HepG2 (cell line): ENCODE measurements around the gene AUH. TPM values are rescaled to one million over a fixed set of nuclear protein-coding genes. Genes with fewer than 3 reads are reported as not detected.

Experiments
- ATF1 ChIP-seq: IDR thresholded peaks from 2 replicates; pipeline ENCODE4 v1.6.1; 2016; ENCODE audit warnings: mild to moderate bottlenecking, control low read depth
- ATF4 ChIP-seq, 2 experiments: fragments of 450-650 bp in 1 of 2; sonication (generic) in 1 of 2; formaldehyde crosslinking; IDR thresholded peaks; 2 replicates each; pipeline versions ENCODE4 v1.5.0 to v1.8.0; 2020 to 2022; ENCODE audit warnings: mild to moderate bottlenecking in 1 of 2, missing genetic modification reagents in 1 of 2
- BHLHE40 ChIP-seq: IDR thresholded peaks from 2 replicates; pipeline ENCODE4 v1.6.1; 2011; ENCODE audit warnings: low read length, improper control_type of control experiment
- FOSL2 ChIP-seq: sonication (generic); formaldehyde crosslinking; IDR thresholded peaks from 2 replicates; pipeline ENCODE4 v1.4.0; 2020; ENCODE audit warnings: missing genetic modification reagents
- MAX ChIP-seq: IDR thresholded peaks from 2 replicates; pipeline ENCODE4 v1.6.1; 2012; ENCODE audit warnings: inconsistent platforms
- MYPOP ChIP-seq: sonication (generic); formaldehyde crosslinking; IDR thresholded peaks from 2 replicates; pipeline ENCODE4 v1.8.1; 2023; ENCODE audit warnings: mild to moderate bottlenecking, moderate library complexity, missing genetic modification reagents
- NFKBIZ ChIP-seq: IDR thresholded peaks from 2 replicates; pipeline ENCODE4 v1.6.1; 2018; ENCODE audit warnings: missing genetic modification reagents, missing compliant biosample characterization
- RARA ChIP-seq: IDR thresholded peaks from 2 replicates; pipeline ENCODE4 v1.6.1; 2016; ENCODE audit warnings: missing genetic modification reagents, missing compliant biosample characterization
- RERE ChIP-seq: IDR thresholded peaks from 2 replicates; pipeline ENCODE4 v1.6.1; 2016; ENCODE audit warnings: low read depth, missing genetic modification reagents, missing compliant biosample characterization
- RFXAP ChIP-seq: sonication (generic); formaldehyde crosslinking; IDR thresholded peaks from 2 replicates; pipeline ENCODE4 v1.4.0; 2020; ENCODE audit warnings: missing genetic modification reagents, borderline replicate concordance
- TFDP2 ChIP-seq: sonication (generic); formaldehyde crosslinking; IDR thresholded peaks from 2 replicates; pipeline ENCODE4 v1.4.0; 2020; ENCODE audit warnings: missing genetic modification reagents
- THRA ChIP-seq: sonication (generic); formaldehyde crosslinking; IDR thresholded peaks from 2 replicates; pipeline ENCODE4 v1.4.0; 2020; ENCODE audit warnings: missing genetic modification reagents, borderline replicate concordance
- ZKSCAN5 ChIP-seq: sonication (generic); formaldehyde crosslinking; IDR thresholded peaks from 2 replicates; pipeline ENCODE4 v1.5.1; 2020; ENCODE audit warnings: mild to moderate bottlenecking, missing genetic modification reagents
- ZKSCAN8 ChIP-seq: IDR thresholded peaks from 2 replicates; pipeline ENCODE4 v1.6.1; 2016; ENCODE audit warnings: borderline replicate concordance, missing genetic modification reagents, missing compliant biosample characterization
- ZNF263 ChIP-seq: sonication (generic); formaldehyde crosslinking; IDR thresholded peaks from 2 replicates; pipeline ENCODE4 v1.4.0; 2020; ENCODE audit warnings: missing genetic modification reagents
- ZXDC ChIP-seq: sonication (generic); formaldehyde crosslinking; IDR thresholded peaks from 2 replicates; pipeline ENCODE4 v1.5.0; 2020; ENCODE audit warnings: mild to moderate bottlenecking, missing genetic modification reagents
- polyA plus RNA-seq, 8 experiments: library from polyadenylated mRNA; depleted of rRNA in 3 of 8; stranded (reverse) in 7 of 8; unstranded in 1 of 8; fragments of >200 nt; fragmentation: Illumina TruSeq in 4 of 8; extraction: Trizol in 4 of 8; gene quantifications; 2 replicates each; pipeline versions ENCODE4 v1.2.1 to v1.2.3, GENCODE V29; 2011 to 2016; ENCODE audit warnings: low read depth in 4 of 8, missing spikeins in 1 of 8, mixed read lengths in 1 of 8; ENCODE audit not compliant: insufficient read depth in 1 of 8
- total RNA-seq, 5 experiments: library from RNA; depleted of rRNA; stranded (reverse); fragments of >200 nt; fragmentation: Illumina TruSeq; extraction: Trizol; gene quantifications; 2 replicates each; pipeline ENCODE4 v1.2.3, GENCODE V29; 2016; ENCODE audit warnings: low read depth in 1 of 5

Gene AUH
- total and polyA plus RNA-seq, 2 of the 13 experiments (the other 11 are each of a cell fraction or from before 2014, with no cell fraction given): 25.8 to 31.9 TPM

- 0 out of 2 replicates have a peak, but pooled peaks have one; percentile 29 for TF ChIP-seq RFXAP (CRISPR knock-in tag)
- peak; percentile 94 for TF ChIP-seq ZKSCAN5 (CRISPR knock-in tag)
- peak; percentile 64; the same call in 1 of the 2 replicates for TF ChIP-seq TFDP2 (CRISPR knock-in tag)
- peak; percentile 35; the same call in 1 of the 2 replicates for TF ChIP-seq MYPOP (CRISPR knock-in tag)
- 0 out of 2 replicates have a peak, but pooled peaks have one; percentile 53 for TF ChIP-seq ZNF263
- TF ChIP-seq RERE (CRISPR knock-in tag): peak; percentile 77
- peak; percentile 93; the same call in 1 of the 2 replicates for TF ChIP-seq ZKSCAN8 (CRISPR knock-in tag)
- peak; percentile 84 for TF ChIP-seq MAX
- TF ChIP-seq BHLHE40: peak; percentile 33; the same call in 1 of the 2 replicates
- TF ChIP-seq RARA (CRISPR knock-in tag): peak; percentile 90
- TF ChIP-seq NFKBIZ (CRISPR knock-in tag): peak; percentile 75; the same call in 1 of the 2 replicates
- peak; percentile 85; the same call in 1 of the 2 replicates for TF ChIP-seq THRA (CRISPR knock-in tag)
- TF ChIP-seq ATF1: 0 out of 2 replicates have a peak, but pooled peaks have one; percentile 41
- no peak for TF ChIP-seq ZXDC (CRISPR knock-in tag)
- peak; percentile 93 for TF ChIP-seq FOSL2 (CRISPR knock-in tag)
- TF ChIP-seq ATF4 (CRISPR knock-in tag; IDR thresholded peaks at IDR 0.05): peak in 1 of 2 experiments; percentile 80; a peak in 2 of 4 replicates
These were observed 33.4 kb upstream of the AUH start (continued) for GRCh38 chr9:91395106-91395552.
